Activated CD4-positive, CD25-positive, alpha-beta regulatory T cell treated with anti-CD3 and anti-CD28 coated beads, Interleukin-2, amount 50 U/mL, for 24 hours (primary cell): ENCODE measurements around the gene FRY.
A peak's percentile ranks its signal among the peaks of the same experiment; 100 is the strongest.
"Not testable (repeated sequence)": the region's sequence is repeated elsewhere in the genome, so short reads cannot be mapped to it uniquely, and the experiment has no call there.

Source experiments
- ATAC-seq, 2 donors: fragments of 150-1000 bp; cut with Tn5 transposase; one replicate each; pipeline ENCODE4 v1.10.0; 2021; ENCODE audit warnings: mild to moderate bottlenecking in 1 of 2, moderate library complexity in 1 of 2

The FRY gene

DNA sequence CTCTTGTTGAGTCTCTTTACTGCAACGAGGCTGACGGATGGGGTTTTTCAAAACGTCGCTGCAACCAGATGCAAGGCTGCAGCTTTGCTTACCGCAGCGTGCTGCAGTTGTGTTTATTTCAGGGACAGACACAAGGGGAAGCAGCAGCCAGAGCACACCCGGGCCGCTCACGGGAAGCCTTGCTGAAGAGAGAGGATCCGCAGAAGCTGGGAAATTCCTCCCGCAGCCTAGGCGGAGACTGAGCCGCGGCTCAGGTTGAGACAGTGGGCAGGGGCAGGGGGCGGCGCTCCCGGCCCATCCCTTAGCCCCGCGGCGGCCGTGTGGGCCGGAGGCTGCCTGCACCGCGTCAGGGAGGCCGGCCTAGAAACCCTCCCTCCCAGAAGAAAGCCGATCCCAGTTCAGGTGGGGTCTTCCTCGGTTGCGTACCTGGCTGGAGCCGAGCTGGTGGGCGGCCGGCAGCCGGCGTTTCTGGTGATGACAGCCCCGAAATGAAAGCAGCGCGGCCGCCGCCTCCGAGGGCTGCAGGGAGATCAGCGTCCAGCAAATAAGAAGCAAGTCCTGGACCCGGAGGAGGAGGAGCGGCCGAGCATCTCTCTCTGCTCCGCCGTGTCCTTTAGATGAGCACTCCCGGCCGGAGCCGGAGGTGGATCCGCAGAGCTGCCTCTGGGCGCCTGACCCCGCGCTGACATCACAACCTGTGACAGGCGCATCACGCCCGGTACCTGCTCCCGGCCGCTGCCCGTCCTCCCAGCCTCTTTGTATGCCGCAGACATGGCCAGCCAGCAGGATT, at the start of gene FRY:
Gene FRY (plus strand): TSS at position 750 of the 790 bp plus-strand sequence. CDS start 22 bp downstream, at position 772.
- peak; percentile 68 to 69 for ATAC-seq

DNA sequence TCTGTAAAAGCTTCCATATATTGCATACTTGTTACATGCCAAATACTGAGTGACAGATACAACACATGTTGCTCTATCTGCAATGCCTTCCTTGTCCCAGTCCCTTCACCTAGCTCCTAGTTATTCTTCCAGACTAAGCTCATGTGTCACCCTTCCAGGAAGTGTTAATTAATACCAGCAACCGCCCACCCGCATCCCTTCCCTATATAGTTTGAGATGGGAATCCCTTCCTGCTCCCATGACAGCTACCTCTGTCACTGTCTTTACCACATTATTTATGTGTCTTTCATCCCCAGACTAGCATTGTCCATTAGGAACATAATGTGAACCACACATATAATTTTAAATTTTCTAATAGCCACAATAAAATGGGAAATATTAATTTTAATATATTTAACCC, 49.5 kb upstream of the FRY start:
- no peak for ATAC-seq

DNA sequence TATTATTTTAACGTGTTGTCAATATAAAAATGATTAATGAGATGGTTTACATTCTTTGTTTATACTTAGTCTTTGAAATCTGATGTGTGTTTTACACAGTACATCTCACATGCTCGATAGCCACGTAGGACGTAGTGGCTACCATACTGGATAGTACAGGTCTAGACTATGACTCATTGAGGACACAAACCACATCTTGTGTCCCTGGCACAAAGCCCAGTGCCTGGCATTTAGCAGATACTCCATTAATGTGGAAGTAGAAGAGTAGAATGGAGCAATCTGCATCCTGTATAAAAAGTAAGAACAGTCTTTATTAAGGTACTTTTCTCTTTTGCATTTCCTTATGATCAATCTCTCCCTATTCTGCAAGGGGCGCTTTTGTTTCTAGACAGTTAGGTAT, 49.0 kb upstream of the FRY start:
- no peak for ATAC-seq

DNA sequence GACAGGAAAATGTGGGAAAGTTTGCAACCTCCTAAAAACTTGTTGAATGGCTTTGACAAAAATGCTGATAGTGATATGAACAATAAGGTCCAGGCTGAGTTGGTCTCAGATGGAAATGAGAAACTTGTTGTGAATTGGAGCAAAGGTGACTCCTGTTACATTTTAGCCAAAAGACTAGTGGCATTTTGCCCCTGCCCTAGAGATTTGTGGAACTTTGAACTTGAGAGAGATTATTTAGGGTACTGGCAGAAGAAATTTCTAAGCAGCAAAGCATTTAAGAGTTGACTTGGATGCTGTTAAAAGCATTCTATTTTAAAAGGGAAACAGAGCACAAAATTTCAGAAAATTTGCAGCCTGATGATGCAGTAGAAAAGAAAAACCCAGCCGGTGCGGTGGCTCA, 47.9 kb upstream of the FRY start:
- not testable (repeated sequence) for ATAC-seq

DNA sequence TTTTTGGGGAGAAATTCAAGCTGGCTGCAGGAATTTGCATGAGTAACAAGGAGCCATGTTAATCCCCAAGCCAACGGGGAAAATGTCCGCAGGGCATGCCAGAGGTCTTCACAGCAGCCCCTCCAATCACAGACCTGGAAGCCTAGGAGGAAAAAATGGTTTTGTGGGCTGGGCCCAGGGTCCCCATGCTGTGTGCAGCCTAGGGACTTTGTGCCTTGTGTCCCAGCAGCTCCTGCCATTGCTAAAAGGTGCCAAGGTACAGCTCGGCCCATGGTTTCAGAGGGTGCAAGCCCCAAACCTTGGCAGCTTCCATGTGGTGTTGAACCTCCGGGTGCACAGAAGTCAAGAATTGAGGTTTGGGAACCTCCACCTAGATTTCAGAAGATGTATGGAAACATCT, 47.2 kb upstream of the FRY start:
- not testable (repeated sequence) for ATAC-seq

DNA sequence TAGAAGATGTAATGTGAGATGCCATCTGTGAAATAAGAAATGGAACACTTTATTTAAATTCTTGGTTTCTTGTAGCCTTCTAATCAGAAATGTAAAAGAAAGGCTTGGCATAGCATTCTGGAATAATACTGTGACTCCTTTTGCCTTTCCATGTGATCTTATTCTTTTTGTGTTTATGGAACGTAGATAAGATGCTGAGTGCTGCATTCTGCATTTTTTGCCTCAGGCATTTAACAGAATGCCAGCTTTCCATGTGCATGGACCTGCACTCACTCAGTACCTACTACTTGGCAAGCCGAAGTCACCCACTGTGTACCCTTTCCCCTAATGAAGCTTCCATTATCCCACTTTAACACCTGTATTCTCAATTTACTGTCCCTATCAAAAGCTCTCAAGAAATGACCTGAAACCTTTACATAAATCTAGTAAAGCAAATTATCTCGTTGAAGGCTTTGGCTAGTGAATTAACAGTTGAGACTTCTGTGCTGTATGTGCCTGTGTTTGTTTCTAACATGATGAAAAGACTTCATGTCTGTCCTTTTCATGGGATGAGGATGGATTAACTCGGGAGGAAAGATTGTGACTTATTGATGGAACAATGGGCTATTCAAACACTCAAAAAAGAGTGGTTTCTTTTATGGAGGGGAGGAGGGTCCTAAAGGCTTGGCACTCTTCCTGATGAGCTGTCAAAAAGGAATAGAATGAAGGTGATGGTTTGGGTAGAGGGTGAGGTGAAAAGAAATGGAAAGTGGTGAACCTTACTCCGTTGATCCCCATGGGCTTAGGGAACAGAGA, 44.7 kb upstream of the FRY start:
- no peak for ATAC-seq

DNA sequence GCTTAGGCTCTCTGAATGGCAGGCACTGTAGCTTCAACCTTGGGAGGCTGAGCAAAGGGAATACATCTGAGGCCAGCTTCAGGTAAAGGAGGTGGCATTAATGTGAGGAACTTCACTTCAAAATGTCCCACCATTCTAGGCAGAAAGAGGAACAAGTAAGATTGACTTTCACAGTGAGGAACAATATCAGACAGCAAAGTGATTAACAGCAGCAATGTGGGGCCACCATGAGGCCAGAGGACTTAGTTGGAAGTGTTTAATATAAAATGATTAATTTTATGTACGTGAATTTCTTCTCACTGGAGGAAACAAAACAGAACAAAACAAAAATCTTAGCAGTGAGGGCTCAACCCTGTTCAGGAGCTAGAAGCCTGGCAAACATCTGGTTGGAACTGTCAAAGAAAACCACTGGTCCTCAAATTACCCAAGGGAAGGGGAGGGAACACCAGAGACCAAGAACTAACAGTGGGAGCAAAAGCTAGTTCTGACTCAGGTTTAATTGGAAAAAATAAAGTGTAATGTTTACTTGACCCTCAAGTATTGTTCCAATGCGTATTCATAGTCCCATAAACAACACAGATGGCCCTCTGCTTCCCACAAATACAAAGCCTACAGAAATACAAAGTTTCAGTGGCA, 43.9 kb upstream of the FRY start:
- ATAC-seq: no peak

DNA sequence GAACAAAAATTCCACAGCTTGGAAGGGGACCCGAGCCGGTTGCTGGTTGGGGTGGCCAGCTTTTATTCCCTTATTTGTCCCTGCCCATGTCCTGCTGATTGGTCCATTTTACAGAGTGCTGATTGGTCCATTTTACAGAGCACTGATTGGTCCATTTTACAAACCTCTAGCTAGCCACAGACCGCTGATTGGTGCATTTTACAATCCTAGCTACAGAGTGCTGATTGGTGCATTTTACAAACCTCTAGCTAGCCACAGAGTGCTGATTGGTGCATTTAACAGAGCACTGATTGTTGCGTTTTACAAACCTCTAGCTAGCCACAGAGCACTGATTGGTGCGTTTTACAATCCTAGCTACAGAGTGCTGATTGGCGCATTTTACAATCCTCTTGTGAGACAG, 37.2 kb upstream of the FRY start:
- not testable (repeated sequence) for ATAC-seq

DNA sequence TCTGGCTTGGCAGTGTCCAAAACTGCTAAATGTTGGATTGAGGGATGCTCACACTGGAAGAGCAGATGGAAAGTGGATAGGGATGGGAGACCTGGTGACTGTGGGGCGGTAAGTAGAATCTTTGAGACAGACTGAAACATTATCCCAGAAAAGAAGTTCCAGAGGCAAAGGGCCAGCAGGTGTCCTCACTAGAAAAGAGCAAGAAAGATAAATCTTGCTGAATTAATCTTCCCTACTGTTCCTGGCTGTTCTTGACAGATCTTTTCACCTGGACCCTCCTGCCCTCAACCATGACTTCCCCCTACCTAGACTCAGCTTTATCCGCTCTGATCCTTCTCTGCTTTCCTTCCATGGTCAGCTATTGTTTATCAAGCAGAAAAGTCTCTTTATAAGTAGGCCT, 35.0 kb upstream of the FRY start:
- no peak for ATAC-seq

DNA sequence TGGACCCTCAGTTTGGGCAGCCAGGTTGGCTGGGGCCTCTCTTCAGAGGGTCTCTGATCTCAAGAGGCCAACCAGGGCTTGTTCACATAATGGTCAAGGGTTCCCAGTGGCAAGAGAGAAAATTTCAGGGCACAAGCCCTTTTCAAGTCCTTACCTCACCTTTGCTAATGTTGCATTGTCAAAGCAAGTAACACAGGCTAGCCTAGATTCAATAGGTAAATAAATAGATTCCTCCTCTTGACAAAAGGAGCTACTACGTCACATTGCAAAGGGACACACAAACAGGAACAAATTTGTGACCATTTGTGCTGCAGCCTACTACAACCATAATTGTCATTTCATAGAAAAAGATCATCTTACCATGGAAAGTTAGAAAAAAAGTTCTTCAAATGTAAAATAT, 33.9 kb upstream of the FRY start:
- ATAC-seq: no peak

DNA sequence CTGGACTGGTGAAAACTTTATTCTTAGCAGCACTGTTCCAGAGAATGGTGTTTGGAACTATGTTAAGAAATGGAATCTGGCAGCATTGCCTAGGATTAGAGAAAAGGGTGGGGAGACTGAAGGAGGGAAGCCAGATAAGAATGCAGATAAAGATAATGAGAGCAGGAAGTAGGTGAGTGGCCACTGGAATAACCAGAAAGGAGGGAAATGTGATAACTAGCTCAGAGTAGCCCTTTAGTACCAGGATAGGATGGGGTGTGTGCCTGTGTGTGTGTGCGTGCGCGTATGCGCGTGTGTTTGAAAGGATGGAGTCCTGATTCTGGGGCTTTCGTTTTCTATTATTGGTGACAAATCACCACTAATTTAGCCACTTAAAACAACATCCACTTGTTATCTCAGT, 33.4 kb upstream of the FRY start:
- ATAC-seq: no peak

DNA sequence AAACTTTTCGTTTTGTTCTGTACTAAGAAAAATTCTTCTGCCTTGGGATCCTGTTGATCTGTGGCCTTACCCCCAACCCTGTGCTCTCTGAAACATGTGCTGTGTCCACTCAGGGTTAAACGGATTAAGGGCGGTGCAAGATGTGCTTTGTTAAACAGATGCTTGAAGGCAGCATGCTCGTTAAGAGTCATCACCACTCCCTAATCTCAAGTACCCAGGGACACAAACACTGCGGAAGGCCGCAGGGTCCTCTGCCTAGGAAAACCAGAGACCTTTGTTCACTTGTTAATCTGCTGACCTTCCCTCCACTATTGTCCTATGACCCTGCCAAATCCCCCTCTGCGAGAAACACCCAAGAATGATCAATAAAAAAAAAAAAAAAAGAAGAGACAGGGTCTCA, 30.8 kb upstream of the FRY start:
- ATAC-seq: not testable (repeated sequence)

DNA sequence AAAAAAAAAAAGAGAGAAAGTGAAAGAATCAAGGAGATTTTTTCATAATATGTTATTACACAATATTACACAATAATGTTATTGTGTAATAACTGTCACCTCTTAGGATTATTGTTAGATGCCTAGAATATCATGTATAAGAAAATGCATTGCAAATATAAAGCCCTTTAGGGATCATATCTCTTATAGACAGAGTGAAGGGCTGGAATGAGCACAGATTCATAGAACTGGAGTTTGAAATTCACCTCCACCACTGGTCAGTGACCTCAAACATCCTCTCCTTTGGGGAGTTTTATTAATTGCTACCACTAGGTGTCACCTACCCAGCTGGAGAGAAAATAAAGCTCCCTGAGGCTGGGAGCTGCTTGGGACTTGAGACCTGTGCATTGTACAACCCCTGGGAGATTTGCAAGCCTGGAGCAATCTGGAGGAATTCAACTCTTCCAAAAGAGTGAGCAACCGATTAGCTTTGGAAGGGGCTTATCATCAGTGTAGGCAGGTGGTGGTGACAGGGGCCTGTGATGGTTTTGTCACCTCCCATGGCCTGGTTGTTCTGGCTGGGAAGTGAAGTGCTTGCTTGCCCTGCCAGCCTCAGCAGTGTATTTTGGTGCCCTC, 30.3 kb upstream of the FRY start:
- ATAC-seq: no peak

DNA sequence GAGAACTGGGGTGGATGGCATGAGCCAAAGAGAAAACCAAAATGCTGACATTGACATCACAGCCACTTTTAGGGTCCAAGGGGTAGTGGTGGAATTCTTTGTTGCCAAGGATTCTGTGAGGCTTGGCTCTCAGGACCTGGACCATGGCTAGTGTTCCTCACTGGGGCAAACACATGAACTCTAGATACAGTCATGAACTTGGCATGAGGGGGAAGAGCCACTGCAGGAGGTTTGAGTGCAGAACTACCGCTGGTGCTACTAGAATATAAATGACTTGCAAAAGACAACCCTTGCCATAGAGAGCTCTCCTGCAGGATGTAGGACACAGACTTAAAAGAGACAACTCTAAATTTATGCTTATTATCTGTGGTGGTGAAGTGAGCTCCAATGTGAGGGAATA, 29.8 kb upstream of the FRY start:
- ATAC-seq: no peak

DNA sequence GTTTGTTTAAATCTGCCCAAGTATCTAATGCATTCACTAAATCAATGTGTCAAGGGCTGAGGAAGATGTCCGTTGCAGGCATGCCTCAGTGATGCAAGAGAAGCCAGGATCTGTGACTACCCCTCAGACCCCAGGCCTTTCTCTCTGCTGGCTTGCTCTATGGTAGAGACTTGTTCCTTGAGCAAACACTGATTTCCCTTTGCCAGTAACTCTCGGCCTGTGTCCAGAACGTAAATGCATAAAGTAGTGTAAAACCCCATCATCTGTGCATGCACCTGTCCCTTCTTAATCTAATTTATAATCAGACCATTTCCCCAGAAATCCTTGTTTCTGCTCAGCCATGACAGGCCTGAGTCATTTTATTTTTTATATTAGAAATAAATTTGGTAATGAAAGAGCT, 28.7 kb upstream of the FRY start:
- no peak for ATAC-seq

DNA sequence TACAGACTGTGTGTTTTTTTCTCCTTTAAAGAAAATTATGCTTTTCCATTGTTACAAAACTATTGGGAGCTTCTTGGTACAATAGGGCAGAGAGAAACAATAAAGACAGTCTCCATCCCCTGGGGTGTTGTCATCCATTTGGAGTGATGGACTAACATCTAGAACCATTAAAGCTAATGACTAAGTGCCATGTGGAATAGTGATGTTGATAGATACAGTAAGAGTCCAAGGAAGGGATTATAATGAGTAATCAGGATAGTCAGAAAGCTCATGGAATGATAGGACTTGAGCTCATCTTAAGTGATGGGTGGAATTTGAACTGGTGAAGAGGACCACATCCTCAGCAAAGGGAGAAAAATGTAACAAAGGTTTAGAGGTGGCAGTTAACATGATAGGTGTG, 24.1 kb upstream of the FRY start:
- ATAC-seq: no peak

DNA sequence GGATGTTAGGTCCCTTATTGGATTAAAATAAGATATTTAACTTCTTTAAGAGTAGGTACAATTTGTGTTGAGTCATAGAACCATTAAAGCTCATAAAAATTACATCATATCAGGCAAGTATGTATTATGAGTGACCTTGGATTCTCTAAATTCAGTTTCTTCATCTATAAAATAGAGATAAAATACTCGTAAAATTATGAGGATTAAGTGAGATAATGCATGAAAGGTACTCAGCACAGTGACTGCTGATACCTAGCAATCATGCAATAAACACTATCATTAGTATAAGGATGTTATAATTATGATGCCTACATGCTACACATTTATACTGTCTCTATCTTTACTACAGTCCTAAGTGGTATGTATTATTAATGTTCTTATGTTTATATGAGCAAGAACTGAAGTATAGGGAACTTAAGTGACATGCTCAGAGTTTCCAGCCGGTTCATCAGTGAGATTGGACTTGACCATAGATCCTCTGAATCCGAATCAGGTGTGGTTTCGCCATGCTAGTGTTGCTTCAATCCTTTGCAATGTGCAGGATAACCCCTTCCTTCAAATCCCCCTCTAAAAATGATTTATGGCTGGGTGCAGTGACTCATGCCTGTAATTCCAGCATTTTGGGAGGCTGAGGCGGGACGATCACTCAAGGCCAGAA, 22.9 kb upstream of the FRY start:
- no peak for ATAC-seq

DNA sequence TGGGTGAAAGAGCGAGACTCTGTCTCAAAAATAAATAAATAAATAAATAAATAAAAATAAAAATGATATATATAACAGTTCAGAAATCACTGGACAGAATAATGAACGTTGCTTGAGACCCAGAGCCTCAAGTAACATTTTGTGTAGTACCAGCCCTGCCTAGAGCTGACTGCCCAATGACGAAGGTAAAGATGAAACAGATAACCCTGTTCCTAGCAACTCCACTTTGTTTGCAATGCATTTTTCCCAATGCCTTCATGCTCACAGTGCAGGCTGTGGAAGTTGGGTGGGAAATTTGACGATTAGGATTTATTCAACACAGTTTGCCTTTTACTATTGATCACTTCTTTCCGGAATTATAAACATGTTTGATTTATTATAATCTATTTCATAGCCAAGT, 22.2 kb upstream of the FRY start:
- ATAC-seq: no peak

DNA sequence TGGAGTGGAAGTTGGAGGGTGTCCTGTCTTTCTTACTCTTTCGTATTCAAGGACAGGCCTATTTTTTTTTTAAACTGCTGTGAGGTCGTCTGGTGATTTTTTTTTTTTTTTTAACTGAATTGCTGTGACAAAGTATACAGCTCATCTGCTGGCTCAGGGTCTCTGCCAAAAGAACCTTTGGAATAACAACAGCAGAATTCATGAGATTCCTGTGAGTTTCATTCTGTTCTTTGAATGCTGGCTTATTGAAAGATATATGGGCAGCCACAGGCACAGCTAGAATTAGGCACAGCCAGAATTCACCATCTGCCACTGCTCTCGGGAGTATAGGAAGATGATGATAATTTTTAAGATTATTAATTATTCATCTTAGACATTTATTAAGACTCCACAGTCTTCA, 21.4 kb upstream of the FRY start:
- no peak for ATAC-seq

DNA sequence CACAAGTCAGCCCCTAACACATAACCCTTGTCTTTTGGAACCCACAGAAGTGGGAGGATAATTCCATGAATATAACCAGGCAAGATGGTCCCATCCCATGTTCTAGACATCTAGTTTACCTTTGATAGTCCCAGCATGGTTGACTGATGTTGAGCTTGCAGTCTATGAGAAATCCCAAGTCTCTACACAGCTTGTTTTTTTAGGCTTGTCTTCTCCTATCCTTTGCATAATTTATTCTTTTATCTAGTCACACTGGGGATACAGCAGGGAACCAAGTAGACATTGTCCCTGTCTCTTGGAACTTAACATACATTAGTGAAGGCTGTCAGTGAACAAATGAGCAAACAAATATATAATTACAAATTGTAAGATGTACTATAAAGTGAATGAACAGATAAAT, 19.6 kb upstream of the FRY start:
- no peak for ATAC-seq

DNA sequence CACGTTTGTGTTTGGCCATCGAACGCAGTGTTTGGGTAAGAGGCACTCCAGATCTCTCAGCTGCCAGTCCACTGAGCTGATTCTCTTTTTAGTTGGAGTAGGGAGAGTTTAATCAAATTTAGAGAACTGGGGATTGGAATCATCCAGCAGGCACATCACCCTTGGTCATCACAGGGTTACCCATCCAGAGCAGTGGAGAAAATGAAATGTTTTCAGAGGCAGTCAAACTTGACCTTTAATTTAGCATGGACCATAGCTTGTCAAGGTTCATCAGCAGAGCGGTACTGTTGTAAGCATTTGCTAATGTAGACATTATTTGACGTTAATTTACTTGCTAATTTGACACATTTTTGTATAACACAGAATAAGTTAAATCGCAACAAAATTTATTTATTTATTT, 18.4 kb upstream of the FRY start:
- no peak for ATAC-seq

DNA sequence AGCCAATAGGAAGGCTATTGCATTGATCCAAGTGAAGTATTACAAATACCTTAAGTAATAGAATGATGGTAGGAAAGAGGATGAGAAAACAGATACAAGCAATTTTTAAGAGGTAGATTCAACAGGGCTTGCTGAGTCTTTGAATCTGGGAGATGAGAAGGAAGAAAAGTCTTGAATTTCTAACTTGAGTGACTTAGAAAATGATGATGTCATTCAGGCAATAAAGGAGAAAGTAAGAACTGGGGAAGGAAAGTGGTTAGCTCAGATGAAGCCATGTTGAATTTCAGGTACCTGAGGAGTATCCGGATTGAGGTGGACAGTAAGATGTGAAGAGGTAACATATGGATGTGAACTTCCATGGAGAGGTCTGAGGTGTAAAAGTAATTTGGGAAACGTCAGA, 15.5 kb upstream of the FRY start:
- ATAC-seq: no peak

DNA sequence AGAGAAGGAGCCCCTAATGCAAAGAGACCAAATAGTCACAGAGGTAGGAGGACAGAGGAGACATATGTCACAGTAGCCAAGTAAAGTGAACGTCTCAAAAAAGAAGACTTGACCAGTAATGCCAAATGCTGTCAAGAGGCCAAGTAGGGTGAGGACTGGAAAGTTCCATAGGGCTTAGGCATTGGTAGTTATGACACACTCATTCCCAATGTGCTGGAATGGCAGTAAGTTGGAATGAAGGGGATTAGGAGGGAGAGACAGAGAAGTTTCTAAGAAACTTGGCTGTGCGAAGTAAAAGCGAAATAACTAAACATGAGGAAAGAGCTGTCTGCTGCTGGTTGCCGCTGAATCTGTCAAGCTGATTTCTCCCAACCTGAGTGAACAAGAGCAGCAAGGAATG, 14.9 kb upstream of the FRY start:
- no peak for ATAC-seq
